ENCODE results near the gene ATCAY. TPM values are rescaled to one million over a fixed set of nuclear protein-coding genes. Genes with fewer than 3 reads are reported as not detected.
"Not testable (repeated sequence)": the region's sequence is repeated elsewhere in the genome, so short reads cannot be mapped to it uniquely, and the experiment has no call there.

The ATCAY gene
- total RNA-seq, 2 donors from 2014 or later = 0.58 to 2.8 TPM

- H3K27ac ChIP-seq (ENCODE audit: low read depth, low read length) = no peak overlapping the region
- peaks cover 23% of the 10 kb centered on the region for H3K36me3 ChIP-seq (ENCODE audit: control insufficient read depth, insufficient read depth, low read length)
- no peaks in the 10 kb centered on the region for H3K4me1 ChIP-seq (ENCODE audit: control insufficient read depth, insufficient read depth, low read length)
- H3K9me3 Mint-ChIP-seq = no peaks in the 10 kb centered on the region
- 92 to 97% methylated on average over 8 to 12 of the region's 12 CpGs for WGBS, 2 experiments (ENCODE audit: insufficient coverage in 1 of 2, insufficient read length in 1 of 2)
- H3K27ac Mint-ChIP-seq = no peak overlapping the region
- H3K4me3 ChIP-seq (ENCODE audit: low read length) = no peak overlapping the region
- no peaks in the 10 kb centered on the region for H3K27me3 ChIP-seq (ENCODE audit: control insufficient read depth, insufficient read depth, low read length, poor library complexity, severe bottlenecking)
- no peak overlapping the region for H3K9ac ChIP-seq (ENCODE audit: extremely low read depth, low read length, poor library complexity, severe bottlenecking)
- no peaks in the 10 kb centered on the region for H3K4me1 Mint-ChIP-seq
- no peaks in the 10 kb centered on the region for H3K9me3 ChIP-seq (ENCODE audit: control insufficient read depth, low read length)
- H3K36me3 Mint-ChIP-seq (ENCODE audit: low read depth) = peaks cover 12% of the 10 kb centered on the region
- peak; percentile 64 for DNase-seq
- no peaks in the 10 kb centered on the region for H3K27me3 Mint-ChIP-seq (ENCODE audit: insufficient read depth)
- no peak for TF ChIP-seq CTCF (conservative IDR thresholded peaks at IDR 0.05)
- no peak overlapping the region for H3K4me3 Mint-ChIP-seq
Measured at GRCh38 chr19:3954107-3954506, 73.6 kb downstream of the ATCAY start.

- H3K4me1 Mint-ChIP-seq; H3K27me3 Mint-ChIP-seq (ENCODE audit: insufficient read depth); H3K27ac Mint-ChIP-seq; H3K4me3 Mint-ChIP-seq; H3K9ac ChIP-seq (ENCODE audit: extremely low read depth, low read length, poor library complexity, severe bottlenecking); H3K9me3 Mint-ChIP-seq; H3K4me3 ChIP-seq (ENCODE audit: low read length); H3K4me1 ChIP-seq (ENCODE audit: control insufficient read depth, insufficient read depth, low read length); H3K27me3 ChIP-seq (ENCODE audit: control insufficient read depth, insufficient read depth, low read length, poor library complexity, severe bottlenecking); H3K9me3 ChIP-seq (ENCODE audit: control insufficient read depth, low read length); H3K27ac ChIP-seq (ENCODE audit: low read depth, low read length): not testable (repeated sequence)
- peaks cover 15% of the 10 kb centered on the region for H3K36me3 Mint-ChIP-seq (ENCODE audit: low read depth)
- 83 to 87% methylated on average over 8 to 13 of the region's 13 CpGs for WGBS, 2 experiments (ENCODE audit: insufficient coverage in 1 of 2, insufficient read length in 1 of 2)
- H3K36me3 ChIP-seq (ENCODE audit: control insufficient read depth, insufficient read depth, low read length) = peaks cover 27% of the 10 kb centered on the region
- DNase-seq = peak; percentile 40
Measured at GRCh38 chr19:3955276-3955675, 74.8 kb downstream of the ATCAY start.

- no peak overlapping the region for H3K9ac ChIP-seq (ENCODE audit: extremely low read depth, low read length, poor library complexity, severe bottlenecking)
- no peaks in the 10 kb centered on the region for H3K4me1 ChIP-seq (ENCODE audit: control insufficient read depth, insufficient read depth, low read length)
- peaks cover 28% of the 10 kb centered on the region for H3K36me3 ChIP-seq (ENCODE audit: control insufficient read depth, insufficient read depth, low read length)
- Mint-ChIP-seq H3K36me3 (ENCODE audit: low read depth) (peaks cover 17% of the 10 kb centered on the region), H3K4me3 (no peak overlapping the region), H3K27me3 (ENCODE audit: insufficient read depth) (no peaks in the 10 kb centered on the region), H3K9me3 (no peaks in the 10 kb centered on the region), H3K4me1 (no peaks in the 10 kb centered on the region), H3K27ac (no peak overlapping the region)
- TF ChIP-seq CTCF (conservative IDR thresholded peaks at IDR 0.05) = no peak
- WGBS, 2 experiments (ENCODE audit: insufficient coverage in 1 of 2, insufficient read length in 1 of 2) = 94 to 96% methylated on average over 8 to 10 of the region's 10 CpGs
- H3K4me3 ChIP-seq (ENCODE audit: low read length) = no peak overlapping the region
- no peak overlapping the region for H3K27ac ChIP-seq (ENCODE audit: low read depth, low read length)
- H3K27me3 ChIP-seq (ENCODE audit: control insufficient read depth, insufficient read depth, low read length, poor library complexity, severe bottlenecking) = no peaks in the 10 kb centered on the region
- DNase-seq = peak; percentile 62
- H3K9me3 ChIP-seq (ENCODE audit: control insufficient read depth, low read length) = no peaks in the 10 kb centered on the region
Measured at GRCh38 chr19:3955688-3956087, 75.2 kb downstream of the ATCAY start.

All from endodermal cell (in vitro differentiated cells).